BJ (cell line): ENCODE data around the gene RYR3. TPM values are rescaled to one million over a fixed set of nuclear protein-coding genes. Genes with fewer than 3 reads are reported as not detected.

ENCODE experiments used
- CTCF ChIA-PET: fragments of 350-600 bp; formaldehyde crosslinking; extraction: SDS; loops from one replicate; lab custom pipeline; 2021; ENCODE audit warnings: antibody characterized with exemption, inconsistent platforms; lab: Yijun Ruan, JAX
- POLR2A ChIA-PET: fragments of 300-600 bp; sonication (Branson Sonifier 250); formaldehyde crosslinking; extraction: SDS; loops from one replicate; lab custom pipeline; 2021; ENCODE audit warnings: antibody characterized with exemption; lab: Charles Lee
- DNase-seq: peaks from one replicate; pipeline ENCODE4 v3.0.0-alpha.2; 2011; ENCODE audit warnings: low read depth
- H3K27me3 ChIP-seq: 2 replicates; pipeline ENCODE4 v1.6.0; 2011; ENCODE audit warnings: low read length; ENCODE audit not compliant: control insufficient read depth, insufficient read depth
- H3K36me3 ChIP-seq: 2 replicates; pipeline ENCODE4 v1.5.1; 2011; ENCODE audit warnings: low read length; ENCODE audit not compliant: control insufficient read depth, insufficient read depth
- H3K4me3 ChIP-seq: 2 replicates; pipeline ENCODE4 v1.5.1; 2011; ENCODE audit warnings: low read depth, mild to moderate bottlenecking, control low read depth, low read length
- polyA plus RNA-seq: library from polyadenylated mRNA; depleted of rRNA; stranded (reverse); fragments of >200 nt; gene quantifications from 2 replicates; pipeline ENCODE4 v1.2.3, GENCODE V29; 2011
- TF ChIP-seq, protein P1 (sequence below): IDR thresholded peaks from 2 replicates; pipeline ENCODE4 v1.5.1; 2011; ENCODE audit warnings: low read depth, mild to moderate bottlenecking, control low read depth, inconsistent platforms, low read length, moderate library complexity; ENCODE audit not compliant: insufficient read depth

Gene RYR3
- polyA plus RNA-seq, 1 experiment = not detected

DNA sequence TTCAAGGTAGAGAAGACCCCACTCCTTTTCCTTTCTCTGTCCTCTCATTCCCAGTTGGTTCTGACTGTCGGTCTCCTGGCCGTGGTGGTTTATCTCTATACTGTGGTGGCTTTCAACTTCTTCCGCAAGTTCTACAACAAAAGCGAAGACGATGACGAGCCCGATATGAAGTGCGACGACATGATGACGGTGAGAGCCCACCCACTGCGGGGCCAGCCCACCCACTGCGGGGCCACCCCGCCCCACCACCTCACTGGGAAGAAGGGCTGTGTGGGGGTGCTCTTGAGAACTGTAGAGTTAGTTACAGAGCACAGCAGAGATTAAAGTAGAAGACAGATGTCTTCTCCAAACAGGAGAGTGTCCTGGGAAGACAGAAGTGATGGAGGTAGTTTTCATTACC, 547.0 kb downstream of the RYR3 start:
- Histone ChIP-seq H3K27me3 (no peaks in the 10 kb centered on the region), H3K4me3 (no peak overlapping the region), H3K36me3 (peaks cover 1% of the 10 kb centered on the region; the same call in 1 of the 2 replicates)
- ChIA-PET CTCF (no interaction called here), POLR2A (no interaction called here)
- DNase-seq = no peak
- TF ChIP-seq, protein P1, sequence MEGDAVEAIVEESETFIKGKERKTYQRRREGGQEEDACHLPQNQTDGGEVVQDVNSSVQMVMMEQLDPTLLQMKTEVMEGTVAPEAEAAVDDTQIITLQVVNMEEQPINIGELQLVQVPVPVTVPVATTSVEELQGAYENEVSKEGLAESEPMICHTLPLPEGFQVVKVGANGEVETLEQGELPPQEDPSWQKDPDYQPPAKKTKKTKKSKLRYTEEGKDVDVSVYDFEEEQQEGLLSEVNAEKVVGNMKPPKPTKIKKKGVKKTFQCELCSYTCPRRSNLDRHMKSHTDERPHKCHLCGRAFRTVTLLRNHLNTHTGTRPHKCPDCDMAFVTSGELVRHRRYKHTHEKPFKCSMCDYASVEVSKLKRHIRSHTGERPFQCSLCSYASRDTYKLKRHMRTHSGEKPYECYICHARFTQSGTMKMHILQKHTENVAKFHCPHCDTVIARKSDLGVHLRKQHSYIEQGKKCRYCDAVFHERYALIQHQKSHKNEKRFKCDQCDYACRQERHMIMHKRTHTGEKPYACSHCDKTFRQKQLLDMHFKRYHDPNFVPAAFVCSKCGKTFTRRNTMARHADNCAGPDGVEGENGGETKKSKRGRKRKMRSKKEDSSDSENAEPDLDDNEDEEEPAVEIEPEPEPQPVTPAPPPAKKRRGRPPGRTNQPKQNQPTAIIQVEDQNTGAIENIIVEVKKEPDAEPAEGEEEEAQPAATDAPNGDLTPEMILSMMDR = no peak

DNA sequence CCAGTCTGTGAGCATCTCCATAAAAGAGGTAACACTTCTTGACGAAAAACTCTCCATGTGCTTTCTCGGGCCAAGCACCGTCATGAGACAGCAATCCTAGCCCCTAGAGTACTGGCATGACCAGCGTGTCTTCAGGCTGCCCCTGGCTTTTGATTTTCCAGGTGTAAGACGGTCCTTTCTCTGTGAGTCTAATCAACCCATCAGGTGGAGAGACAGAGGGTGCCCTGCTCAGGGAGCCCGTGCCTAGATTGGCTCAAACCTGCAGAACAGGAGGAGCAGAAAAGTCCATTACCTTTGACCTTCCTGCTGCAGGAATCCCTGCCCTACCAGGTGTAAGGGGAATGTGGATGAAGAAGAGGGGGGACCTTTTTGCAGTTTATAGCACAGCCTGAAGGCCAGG, 548.1 kb downstream of the RYR3 start:
- TF ChIP-seq, protein P1 = no peak
- ChIA-PET POLR2A (no interaction called here), CTCF (no interaction called here)
- peaks cover 1% of the 10 kb centered on the region; the same call in 1 of the 2 replicates for H3K36me3 ChIP-seq
- H3K27me3 ChIP-seq = no peaks in the 10 kb centered on the region
- DNase-seq = no peak
- H3K4me3 ChIP-seq = no peak overlapping the region

DNA sequence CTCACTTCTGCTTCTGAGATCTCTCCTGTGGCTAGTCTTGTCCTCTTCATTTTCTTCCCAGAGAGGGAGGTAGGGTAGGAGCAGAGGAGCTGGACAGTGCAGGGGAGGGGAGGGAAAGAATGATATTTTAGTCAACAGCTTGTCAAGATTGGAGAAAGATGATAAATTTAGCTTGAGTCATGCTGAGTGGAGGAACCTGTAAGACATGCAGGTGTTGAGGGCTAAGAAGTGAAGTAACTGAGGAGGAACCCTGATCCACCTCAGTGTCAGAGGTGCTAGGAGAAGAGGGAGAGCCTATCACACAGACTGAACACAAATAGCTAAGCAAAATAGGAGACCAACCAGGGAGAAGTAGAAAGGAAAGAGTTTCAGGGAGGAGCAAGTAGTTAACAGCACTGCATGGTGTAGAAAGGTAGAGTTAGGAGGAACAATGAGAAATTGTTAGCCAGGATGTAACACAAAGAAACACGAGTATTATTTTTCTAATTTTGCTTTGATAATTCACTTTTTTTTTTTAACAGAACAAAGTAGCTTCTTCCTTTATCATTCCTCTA, 549.3 kb downstream of the RYR3 start:
- H3K4me3 ChIP-seq = no peak overlapping the region
- H3K27me3 ChIP-seq = no peaks in the 10 kb centered on the region
- TF ChIP-seq, protein P1 = no peak
- no peak for DNase-seq
- ChIA-PET CTCF (interaction anchor here (0.6 to 1.0 kb wide), 2 partner anchors 27 to 38 kb away, joined by 3 read pairs; no protein-coding TSS in a partner anchor), POLR2A (interaction anchor here (0.6 kb wide), 1 partner anchor 10 kb away, joined by 4 read pairs; no protein-coding TSS in a partner anchor)
- peaks cover 1% of the 10 kb centered on the region; the same call in 1 of the 2 replicates for H3K36me3 ChIP-seq

DNA sequence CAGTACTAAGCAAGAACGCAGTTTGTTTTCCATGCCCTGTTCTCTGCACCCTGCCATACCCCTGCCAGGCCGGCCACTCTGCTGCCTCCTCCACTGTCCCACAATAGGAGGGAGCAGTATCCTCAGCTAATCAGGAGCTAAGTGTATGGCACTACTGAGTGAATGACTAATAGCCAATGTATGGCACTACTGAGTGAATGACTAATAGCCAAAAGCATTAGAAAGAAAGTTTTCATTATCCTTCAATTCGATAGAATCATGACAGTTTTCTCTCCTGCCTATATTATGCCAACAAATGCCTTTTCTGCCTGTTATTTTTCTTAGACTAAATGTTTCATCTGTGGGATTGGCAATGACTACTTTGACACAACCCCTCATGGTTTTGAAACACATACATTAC, 550.0 kb downstream of the RYR3 start:
- CTCF ChIA-PET = interaction anchor here (0.6 to 1.0 kb wide), 2 partner anchors 26 to 38 kb away, joined by 3 read pairs; no protein-coding TSS in a partner anchor
- peaks cover 1% of the 10 kb centered on the region; the same call in 1 of the 2 replicates for H3K36me3 ChIP-seq
- no peaks in the 10 kb centered on the region for H3K27me3 ChIP-seq
- POLR2A ChIA-PET = interaction anchor here (0.6 kb wide), 1 partner anchor 9 kb away, joined by 4 read pairs; no protein-coding TSS in a partner anchor
- TF ChIP-seq, protein P1 = no peak
- H3K4me3 ChIP-seq = no peak overlapping the region
- DNase-seq = no peak

DNA sequence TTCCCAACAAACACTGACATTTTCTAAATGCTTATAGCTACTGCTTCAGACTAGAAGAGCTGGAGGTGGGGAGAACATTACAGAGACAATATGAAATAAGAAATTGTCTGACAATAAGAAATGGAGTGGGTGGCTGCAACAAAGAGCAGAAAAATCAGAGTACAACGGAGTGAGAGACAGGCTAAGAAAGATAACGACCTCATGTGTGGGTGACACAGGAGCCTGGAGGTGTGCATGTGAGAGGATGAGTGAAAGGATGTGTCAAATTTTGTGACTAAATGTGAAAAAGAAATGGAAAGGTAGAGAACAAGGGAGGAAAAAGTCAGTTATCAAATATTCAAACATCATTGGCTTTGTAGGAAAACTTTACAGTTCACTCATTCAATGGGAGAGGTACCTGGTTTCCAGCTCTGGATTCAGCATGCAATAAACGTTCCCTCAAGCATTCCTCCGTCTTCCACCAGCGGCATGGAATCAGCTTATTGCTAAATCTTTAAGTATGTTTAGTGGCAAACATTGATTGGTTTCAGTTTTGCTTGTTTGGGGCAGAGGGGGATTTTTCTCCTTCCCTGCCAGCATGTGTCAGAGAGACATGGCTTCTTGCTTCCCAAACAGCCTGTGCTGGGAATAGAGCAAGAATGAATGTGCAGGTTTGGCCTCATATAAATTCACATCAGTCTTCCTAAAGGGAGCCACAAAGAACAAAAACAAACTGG, 553.8 kb downstream of the RYR3 start:
- CTCF ChIA-PET = no interaction called here
- H3K36me3 ChIP-seq = no peaks in the 10 kb centered on the region
- DNase-seq = no peak
- H3K4me3 ChIP-seq = no peak overlapping the region
- POLR2A ChIA-PET = no interaction called here
- no peaks in the 10 kb centered on the region for H3K27me3 ChIP-seq
- TF ChIP-seq, protein P1 = no peak
